ENCODE results near the gene THADA. TPM values are rescaled to one million over a fixed set of nuclear protein-coding genes. Genes with fewer than 3 reads are reported as not detected.

The THADA gene
- total RNA-seq, 4 donors from 2014 or later: 31.2 to 68.8 (median 54.9) TPM

GRCh38 chr2:43402002-43402401 lies 193.8 kb downstream of the THADA start:
- H3K4me1 ChIP-seq: peaks cover 0 to 17% of the 10 kb centered on the region in 2 donors
- H3K36me3 ChIP-seq: no peaks in the 10 kb centered on the region
- H3K27me3 ChIP-seq: no peaks in the 10 kb centered on the region
- no peak for DNase-seq
- peak overlapping the region; percentile 79 to 82 for H3K27ac ChIP-seq
- TF ChIP-seq CTCF (IDR thresholded peaks at IDR 0.05): no peak
- TF ChIP-seq POLR2A (IDR thresholded peaks at IDR 0.05): no peak
- no peak overlapping the region for H3K4me3 ChIP-seq
- intact Hi-C loops (cut with DNase I; ENCODE audit: low total_unique reads): no loop called here
- H3K9me3 ChIP-seq: no peaks in the 10 kb centered on the region

GRCh38 chr2:43400508-43400907 lies 195.3 kb downstream of the THADA start:
- Histone ChIP-seq H3K27me3 (no peaks in the 10 kb centered on the region), H3K27ac (peak overlapping the region; percentile 79 to 82), H3K4me3 (no peak overlapping the region), H3K36me3 (no peaks in the 10 kb centered on the region), H3K9me3 (no peaks in the 10 kb centered on the region), H3K4me1 (peaks cover 0 to 17% of the 10 kb centered on the region in 2 donors)
- intact Hi-C loops (cut with DNase I; ENCODE audit: low total_unique reads): no loop called here
- TF ChIP-seq POLR2A (IDR thresholded peaks at IDR 0.05) (no peak), CTCF (IDR thresholded peaks at IDR 0.05) (peak in 2 of 4 experiments; percentile 11 to 15)
- no peak for DNase-seq

GRCh38 chr2:43399515-43400264 lies 196.1 kb downstream of the THADA start:
- intact Hi-C loops (cut with DNase I; ENCODE audit: low total_unique reads): no loop called here
- Histone ChIP-seq H3K27ac (peak overlapping the region; percentile 79 to 82), H3K4me3 (no peak overlapping the region), H3K9me3 (no peaks in the 10 kb centered on the region), H3K36me3 (no peaks in the 10 kb centered on the region), H3K4me1 (peaks cover 0 to 17% of the 10 kb centered on the region in 2 donors), H3K27me3 (no peaks in the 10 kb centered on the region)
- TF ChIP-seq POLR2A (IDR thresholded peaks at IDR 0.05): no peak
- DNase-seq: peak in 1 of 2 donors; percentile 61

- DNase-seq: no peak
- Histone ChIP-seq H3K4me1 (peaks cover 0 to 17% of the 10 kb centered on the region in 2 donors), H3K4me3 (no peak overlapping the region), H3K27me3 (no peaks in the 10 kb centered on the region), H3K36me3 (no peaks in the 10 kb centered on the region), H3K27ac (peak overlapping the region; percentile 79 to 82), H3K9me3 (no peaks in the 10 kb centered on the region)
- no peak for TF ChIP-seq CTCF (IDR thresholded peaks at IDR 0.05)
- no peak for TF ChIP-seq POLR2A (IDR thresholded peaks at IDR 0.05)
- intact Hi-C loops (cut with DNase I; ENCODE audit: low total_unique reads): no loop called here
These were observed 196.7 kb downstream of the THADA start for GRCh38 chr2:43399098-43399497.

- Histone ChIP-seq H3K9me3 (no peaks in the 10 kb centered on the region), H3K27ac (peak overlapping the region; percentile 79 to 82), H3K27me3 (no peaks in the 10 kb centered on the region), H3K4me3 (no peak overlapping the region), H3K4me1 (peaks cover 0 to 17% of the 10 kb centered on the region in 2 donors), H3K36me3 (no peaks in the 10 kb centered on the region)
- intact Hi-C loops (cut with DNase I; ENCODE audit: low total_unique reads): no loop called here
- no peak for DNase-seq
- TF ChIP-seq CTCF (IDR thresholded peaks at IDR 0.05) (no peak), POLR2A (IDR thresholded peaks at IDR 0.05) (no peak)
These were observed 198.0 kb downstream of the THADA start for GRCh38 chr2:43397821-43398220.
